WTC11 (cell line): ENCODE results near the gene SYTL5. TPM values are rescaled to one million over a fixed set of nuclear protein-coding genes. Genes with fewer than 3 reads are reported as not detected.

ENCODE experiments used
- ATAC-seq: fragments of 200-7000 bp; cut with Tn5 transposase; 2 replicates; pipeline ENCODE4 v1.10.0; 2021; ENCODE audit warnings: mild to moderate bottlenecking, moderate library complexity
- CTCF ChIA-PET: fragments of 300-600 bp; sonication (Branson Sonifier 250); formaldehyde crosslinking; loops from one replicate; lab custom pipeline; 2021; ENCODE audit warnings: antibody characterized with exemption; lab: Charles Lee
- POLR2A ChIA-PET: fragments of 350-600 bp; sonication (Branson Sonifier 250); formaldehyde crosslinking; loops from one replicate; lab custom pipeline; 2021; ENCODE audit warnings: antibody characterized with exemption; lab: Charles Lee
- DNase-seq: peaks from one replicate; pipeline ENCODE4 v3.0.0; 2021; ENCODE audit warnings: low spot score
- H3K27ac Mint-ChIP-seq: 2 replicates; pipeline ENCODE4 v1.8.0; 2021; ENCODE audit warnings: mixed read lengths
- H3K27me3 Mint-ChIP-seq: 2 replicates; pipeline ENCODE4 v1.8.0; 2021; ENCODE audit warnings: low read depth, mild to moderate bottlenecking, moderate library complexity, mixed read lengths
- H3K36me3 Mint-ChIP-seq: 2 replicates; pipeline ENCODE4 v1.8.0; 2021; ENCODE audit warnings: mixed read lengths
- H3K4me1 Mint-ChIP-seq: 2 replicates; pipeline ENCODE4 v1.8.0; 2022; ENCODE audit warnings: mixed read lengths
- H3K4me3 Mint-ChIP-seq: 2 replicates; pipeline ENCODE4 v1.8.0; 2021; ENCODE audit warnings: mild to moderate bottlenecking, moderate library complexity, mixed read lengths
- H3K9me3 Mint-ChIP-seq: 2 replicates; pipeline ENCODE4 v1.8.0; 2021; ENCODE audit warnings: mixed read lengths
- AR ChIP-seq: fragments of 250-450 bp; sonication (Bioruptor Pico); IDR thresholded peaks from 2 replicates; pipeline ENCODE4 v1.9.0; 2021; ENCODE audit warnings: mild to moderate bottlenecking
- CDX4 ChIP-seq: fragments of 250-450 bp; sonication (Bioruptor Pico); IDR thresholded peaks from 2 replicates; pipeline ENCODE4 v1.9.0; 2021; ENCODE audit warnings: moderate library complexity, mild to moderate bottlenecking, inconsistent platforms, borderline replicate concordance
- EMX1 ChIP-seq: fragments of 250-450 bp; sonication (Bioruptor Pico); IDR thresholded peaks from 2 replicates; pipeline ENCODE4 v1.8.0; 2021; ENCODE audit warnings: mild to moderate bottlenecking
- ESRRA ChIP-seq: sonication (generic); formaldehyde crosslinking; IDR thresholded peaks from 2 replicates; pipeline ENCODE4 v1.8.1; 2022; ENCODE audit warnings: mild to moderate bottlenecking, missing genetic modification reagents, borderline replicate concordance
- FOXJ3 ChIP-seq: sonication (generic); formaldehyde crosslinking; IDR thresholded peaks from 2 replicates; pipeline ENCODE4 v1.9.0; 2021; ENCODE audit warnings: missing genetic modification reagents, mild to moderate bottlenecking, borderline replicate concordance
- FOXK1 ChIP-seq: sonication (generic); formaldehyde crosslinking; IDR thresholded peaks from 2 replicates; pipeline ENCODE4 v1.8.0; 2022; ENCODE audit warnings: mild to moderate bottlenecking, moderate library complexity, missing genetic modification reagents
- FOXP4 ChIP-seq: sonication (generic); formaldehyde crosslinking; IDR thresholded peaks from 2 replicates; pipeline ENCODE4 v1.8.0; 2022; ENCODE audit warnings: mild to moderate bottlenecking, missing genetic modification reagents
- GTF2I ChIP-seq: fragments of 250-450 bp; sonication (Bioruptor Pico); conservative IDR thresholded peaks from 2 replicates; pipeline ENCODE4 v1.4.0; 2021; ENCODE audit warnings: mild to moderate bottlenecking
- JAZF1 ChIP-seq: fragments of 250-450 bp; sonication (Bioruptor Pico); IDR thresholded peaks from 2 replicates; pipeline ENCODE4 v1.9.0; 2021; ENCODE audit warnings: moderate library complexity, mild to moderate bottlenecking, inconsistent platforms
- JUN ChIP-seq: sonication (generic); formaldehyde crosslinking; IDR thresholded peaks from 2 replicates; pipeline ENCODE4 v1.8.0; 2023; ENCODE audit warnings: mild to moderate bottlenecking, missing genetic modification reagents
- MAX ChIP-seq: sonication (generic); formaldehyde crosslinking; IDR thresholded peaks from 2 replicates; pipeline ENCODE4 v1.8.0; 2022; ENCODE audit warnings: mild to moderate bottlenecking, missing genetic modification reagents
- NFATC4 ChIP-seq: fragments of 250-450 bp; sonication (Bioruptor Pico); IDR thresholded peaks from 2 replicates; pipeline ENCODE4 v1.9.0; 2021; ENCODE audit warnings: mild to moderate bottlenecking
- NR1H2 ChIP-seq: sonication (generic); formaldehyde crosslinking; IDR thresholded peaks from 2 replicates; pipeline ENCODE4 v1.9.0; 2021; ENCODE audit warnings: mild to moderate bottlenecking, moderate library complexity, missing genetic modification reagents
- OVOL2 ChIP-seq: fragments of 250-450 bp; sonication (Bioruptor Pico); IDR thresholded peaks from 2 replicates; pipeline ENCODE4 v1.9.0; 2021; ENCODE audit warnings: mild to moderate bottlenecking, borderline replicate concordance
- SOX15 ChIP-seq: fragments of 250-450 bp; sonication (Bioruptor Pico); IDR thresholded peaks from 2 replicates; pipeline ENCODE4 v1.9.0; 2021; ENCODE audit warnings: mild to moderate bottlenecking
- STAT6 ChIP-seq: sonication (generic); formaldehyde crosslinking; conservative IDR thresholded peaks from 2 replicates; pipeline ENCODE4 v1.8.1; 2023; ENCODE audit warnings: mild to moderate bottlenecking, low read depth, missing genetic modification reagents, moderate library complexity
- TP53 ChIP-seq: sonication (generic); formaldehyde crosslinking; IDR thresholded peaks from 2 replicates; pipeline ENCODE4 v1.8.1; 2023; ENCODE audit warnings: mild to moderate bottlenecking, missing genetic modification reagents
- ZNF396 ChIP-seq: fragments of 250-450 bp; sonication (Bioruptor Pico); IDR thresholded peaks from 2 replicates; pipeline ENCODE4 v1.8.0; 2021; ENCODE audit warnings: mild to moderate bottlenecking, moderate library complexity, borderline replicate concordance
- total RNA-seq: library from RNA; stranded (reverse); gene quantifications from 3 replicates; pipeline ENCODE4 v1.2.3, GENCODE V29; 2021

Gene SYTL5
- total RNA-seq, 1 experiment from 2014 or later, result 0.26 TPM

GRCh38 chrX:38004046-38004445 is 2.3 kb upstream of the SYTL5 start:
- H3K27ac Mint-ChIP-seq, result no peak overlapping the region
- no peaks in the 10 kb centered on the region for H3K27me3 Mint-ChIP-seq
- no peak for DNase-seq
- no peaks in the 10 kb centered on the region for H3K4me1 Mint-ChIP-seq
- TF ChIP-seq NFATC4 (CRISPR knock-in tag) (no peak), JUN (CRISPR knock-in tag) (no peak), FOXJ3 (CRISPR knock-in tag) (no peak), EMX1 (CRISPR knock-in tag) (no peak), FOXK1 (CRISPR knock-in tag) (no peak), JAZF1 (CRISPR knock-in tag) (no peak), STAT6 (CRISPR knock-in tag) (no peak), GTF2I (CRISPR knock-in tag) (no peak), MAX (no peak), AR (no peak), NR1H2 (CRISPR knock-in tag) (no peak), CDX4 (no peak), FOXP4 (no peak), TP53 (CRISPR knock-in tag) (no peak)
- ChIA-PET POLR2A (no interaction called here), CTCF (no interaction called here)
- no peak overlapping the region for H3K4me3 Mint-ChIP-seq
- no peaks in the 10 kb centered on the region for H3K36me3 Mint-ChIP-seq
- no peak for ATAC-seq
- no peaks in the 10 kb centered on the region; the same call in 1 of the 2 replicates for H3K9me3 Mint-ChIP-seq

GRCh38 chrX:38006778-38007177 is 425 bp downstream of the SYTL5 start:
- DNase-seq (no peak), ATAC-seq (no peak)
- CTCF ChIA-PET, result no interaction called here
- H3K4me1 Mint-ChIP-seq, result no peaks in the 10 kb centered on the region
- no peaks in the 10 kb centered on the region for H3K27me3 Mint-ChIP-seq
- no peaks in the 10 kb centered on the region; the same call in 1 of the 2 replicates for H3K9me3 Mint-ChIP-seq
- H3K4me3 Mint-ChIP-seq, result no peak overlapping the region
- H3K36me3 Mint-ChIP-seq, result no peaks in the 10 kb centered on the region
- TF ChIP-seq OVOL2 (CRISPR knock-in tag), result no peak
- TF ChIP-seq ZNF396 (CRISPR knock-in tag), result no peak
- no peak for TF ChIP-seq SOX15 (CRISPR knock-in tag)
- TF ChIP-seq ESRRA (CRISPR knock-in tag), result no peak
- TF ChIP-seq NFATC4 (CRISPR knock-in tag), result no peak
- H3K27ac Mint-ChIP-seq, result no peak overlapping the region
- POLR2A ChIA-PET, result no interaction called here
